ENCODE measurements around the gene ALK.
A peak's percentile ranks its signal among the peaks of the same experiment; 100 is the strongest.

The ALK gene

DNA sequence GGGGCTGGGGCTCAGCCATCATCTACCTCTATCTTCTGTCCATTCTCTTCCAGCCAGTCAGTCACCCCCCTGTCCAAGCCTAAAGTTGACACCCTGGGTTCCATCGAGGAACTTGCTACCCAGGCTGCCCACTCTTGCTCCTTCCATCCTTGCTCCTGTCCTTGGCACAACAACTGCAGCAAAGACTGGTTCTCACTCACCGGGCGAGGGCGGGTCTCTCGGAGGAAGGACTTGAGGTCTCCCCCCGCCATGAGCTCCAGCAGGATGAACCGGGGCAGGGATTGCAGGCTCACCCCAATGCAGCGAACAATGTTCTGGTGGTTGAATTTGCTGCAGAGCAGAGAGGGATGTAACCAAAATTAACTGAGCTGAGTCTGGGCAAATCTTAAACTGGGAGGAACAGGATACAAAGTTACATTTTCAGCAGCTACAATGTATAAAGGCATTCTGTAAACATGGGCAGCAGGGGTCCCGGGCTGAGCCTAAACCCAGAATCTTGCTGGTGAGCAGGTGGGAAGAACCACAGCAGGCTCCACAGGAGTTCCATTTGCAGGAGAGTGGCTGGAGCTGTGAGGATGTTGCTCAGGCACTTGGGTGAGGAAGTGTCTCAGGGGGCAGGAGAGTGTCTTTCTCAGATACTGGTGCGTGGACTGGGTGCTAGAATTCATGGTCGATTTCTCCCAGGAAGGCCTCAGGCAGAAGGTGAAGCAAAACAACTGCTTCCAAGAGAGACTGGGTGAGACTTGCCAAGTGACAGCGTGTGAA is 700.7 kb downstream of the ALK start:
- peak in 1 of 2 donors; percentile 37 for DNase-seq
- intact Hi-C loops (cut with DNase I; ENCODE audit: low total_unique reads), result no loop called here

GRCh38 chr2:29219374-29219773 is 702.0 kb downstream of the ALK start:
- no peak overlapping the region for H3K4me3 ChIP-seq
- peaks cover 0 to 9% of the 10 kb centered on the region in 2 donors for H3K27me3 ChIP-seq
- intact Hi-C loops (cut with DNase I; ENCODE audit: low total_unique reads), result no loop called here
- no peak for TF ChIP-seq CTCF (IDR thresholded peaks at IDR 0.05)
- H3K9me3 ChIP-seq, result no peaks in the 10 kb centered on the region
- peak in 1 of 2 donors; percentile 52 for DNase-seq
- H3K36me3 ChIP-seq, result no peaks in the 10 kb centered on the region
- H3K27ac ChIP-seq, result no peak overlapping the region
- H3K4me1 ChIP-seq, result peaks cover 0 to 13% (median 0%) of the 10 kb centered on the region in 4 donors

More for the DNA sequence above, 700.7 kb downstream of the ALK start:
- Histone ChIP-seq H3K4me3 (no peak overlapping the region), H3K36me3 (no peaks in the 10 kb centered on the region), H3K27ac (no peak overlapping the region), H3K4me1 (peaks cover 0 to 17% (median 0%) of the 10 kb centered on the region in 4 donors), H3K9me3 (no peaks in the 10 kb centered on the region), H3K27me3 (peaks cover 0 to 18% of the 10 kb centered on the region in 2 donors)
- TF ChIP-seq CTCF (IDR thresholded peaks at IDR 0.05), result no peak

DNA sequence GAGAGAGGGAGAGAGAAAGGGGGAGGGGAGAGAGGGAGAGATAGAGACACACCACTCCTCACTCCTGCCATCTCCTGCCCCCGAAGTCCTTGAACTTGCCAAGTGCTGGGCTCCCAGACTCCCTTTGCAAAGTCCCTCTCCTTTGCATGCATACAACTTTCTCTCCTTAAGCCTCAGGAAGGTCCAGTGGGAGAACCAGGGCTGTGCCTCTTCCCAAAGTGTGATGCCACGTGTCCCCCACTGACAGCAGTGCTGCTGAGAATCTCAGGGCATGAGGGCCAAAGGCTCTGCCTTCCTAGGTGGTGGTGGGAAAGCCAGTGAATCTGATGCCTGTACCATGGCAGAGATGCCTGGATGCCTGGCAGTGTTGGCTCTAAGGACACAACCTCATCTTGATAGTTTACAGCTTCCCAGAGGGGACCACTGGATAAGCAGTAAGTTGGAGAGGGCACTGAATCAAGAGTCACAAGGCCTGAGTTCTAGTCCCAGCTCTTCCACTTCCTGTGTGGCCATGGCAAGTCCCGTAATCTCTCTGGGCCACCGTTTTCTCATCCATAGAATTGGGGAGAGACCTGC is 702.7 kb downstream of the ALK start:
- peaks cover 0 to 9% of the 10 kb centered on the region in 2 donors for H3K27me3 ChIP-seq
- H3K27ac ChIP-seq, result no peak overlapping the region
- no peaks in the 10 kb centered on the region for H3K9me3 ChIP-seq
- intact Hi-C loops (cut with DNase I; ENCODE audit: low total_unique reads), result no loop called here
- no peak for DNase-seq
- TF ChIP-seq CTCF (IDR thresholded peaks at IDR 0.05), result no peak
- H3K4me3 ChIP-seq, result no peak overlapping the region
- peaks cover 0 to 6% (median 0%) of the 10 kb centered on the region in 4 donors for H3K4me1 ChIP-seq
- no peaks in the 10 kb centered on the region for H3K36me3 ChIP-seq

- no peak for TF ChIP-seq CTCF (IDR thresholded peaks at IDR 0.05)
- Histone ChIP-seq H3K36me3 (no peaks in the 10 kb centered on the region), H3K27me3 (peaks cover 0 to 9% of the 10 kb centered on the region in 2 donors), H3K4me3 (no peak overlapping the region), H3K27ac (no peak overlapping the region), H3K4me1 (peaks cover 0 to under 1% (median 0%) of the 10 kb centered on the region in 4 donors), H3K9me3 (no peaks in the 10 kb centered on the region)
- DNase-seq, result peak in 1 of 2 donors; percentile 41
- intact Hi-C loops (cut with DNase I; ENCODE audit: low total_unique reads), result no loop called here
Measured at GRCh38 chr2:29218071-29218470, 703.3 kb downstream of the ALK start.

DNA sequence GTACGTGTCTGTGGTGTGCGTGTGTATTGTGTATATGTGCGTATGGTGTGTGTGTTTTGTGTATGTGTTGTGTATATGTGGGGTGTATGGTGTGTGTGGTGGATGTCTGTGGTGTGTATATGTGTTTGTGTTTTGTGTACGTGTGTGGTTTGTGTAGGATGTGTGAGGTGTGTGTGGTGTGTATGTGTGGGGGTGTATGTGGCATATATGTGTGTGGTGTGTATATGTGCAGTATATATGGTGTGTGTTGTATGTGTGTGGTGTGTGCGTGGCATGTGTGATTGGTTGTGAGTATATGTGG is 704.8 kb downstream of the ALK start:
- no peak for TF ChIP-seq CTCF (IDR thresholded peaks at IDR 0.05)
- H3K4me3 ChIP-seq, result no peak overlapping the region
- H3K9me3 ChIP-seq, result no peaks in the 10 kb centered on the region
- H3K27ac ChIP-seq, result no peak overlapping the region
- H3K36me3 ChIP-seq, result no peaks in the 10 kb centered on the region
- intact Hi-C loops (cut with DNase I; ENCODE audit: low total_unique reads), result no loop called here
- no peaks in the 10 kb centered on the region for H3K4me1 ChIP-seq
- H3K27me3 ChIP-seq, result peaks cover 0 to 9% of the 10 kb centered on the region in 2 donors
- no peak for DNase-seq

Data from tibial artery (tissue), 4 donors.